ENCODE data around the gene SPOCK1.
"Not testable (repeated sequence)": the region's sequence is repeated elsewhere in the genome, so short reads cannot be mapped to it uniquely, and the experiment has no call there.

The SPOCK1 gene

DNA sequence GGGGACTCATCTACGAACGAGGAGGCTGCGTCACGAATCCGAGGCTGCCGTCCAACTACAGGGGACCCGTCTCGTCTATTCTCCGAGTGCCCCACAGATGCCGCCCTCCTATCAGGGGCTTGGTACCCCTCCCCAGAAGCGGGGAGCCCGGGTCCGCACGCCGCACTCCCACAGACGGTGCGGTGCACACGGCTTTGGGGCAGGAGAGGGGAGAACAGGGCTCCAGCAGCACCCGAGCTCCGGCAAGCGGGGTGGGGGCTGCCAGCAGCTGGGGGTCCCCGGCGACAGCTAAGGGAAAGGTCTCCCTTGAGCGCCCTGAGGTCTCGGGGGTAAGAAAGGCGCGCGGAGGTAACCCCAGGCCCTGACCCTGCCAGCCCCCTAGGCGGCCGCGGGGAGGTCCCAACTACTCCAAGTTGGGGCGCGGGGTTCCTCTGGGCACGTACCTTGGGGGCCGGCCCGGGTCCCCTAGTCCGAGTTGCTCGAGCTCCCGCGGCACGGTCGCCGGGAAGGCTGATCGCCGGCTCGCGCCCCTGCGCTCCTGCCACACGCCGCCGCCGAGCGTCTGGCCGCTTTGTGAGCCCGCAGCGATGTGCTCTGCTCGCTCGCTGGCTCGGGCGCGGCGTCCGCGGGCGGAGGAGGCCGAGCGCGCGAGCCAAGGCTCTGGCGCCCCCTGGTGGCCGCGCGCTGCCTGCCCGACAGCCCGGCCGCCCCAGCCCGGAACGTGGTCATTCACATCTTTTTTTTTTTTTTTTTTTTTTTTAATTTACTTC, at the start of gene SPOCK1:
Gene SPOCK1, minus strand, starts transcription at position 591 of the 770 bp plus-strand sequence.
- DNase-seq: peak; percentile 30

DNA sequence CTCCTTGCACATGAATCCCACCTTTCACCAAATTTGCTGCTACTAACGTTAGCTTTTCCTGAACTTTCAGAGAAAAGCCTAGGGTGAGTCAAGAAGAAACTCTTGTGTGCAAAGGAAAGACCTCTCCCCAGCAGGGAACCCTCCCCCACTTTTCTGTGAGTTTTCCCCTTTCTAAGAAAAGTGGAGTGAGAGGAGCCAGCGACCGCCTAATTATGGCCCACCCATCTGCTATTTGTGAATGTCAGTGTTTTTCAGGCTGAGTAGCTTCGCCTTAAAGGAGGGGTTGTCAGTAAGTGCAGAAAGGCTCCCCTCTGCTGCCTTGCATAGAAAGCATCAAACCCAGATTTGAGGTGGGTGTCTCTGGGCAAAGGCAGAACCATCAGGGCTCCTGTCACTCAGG, 46.8 kb upstream of the SPOCK1 start:
- DNase-seq: no peak

DNA sequence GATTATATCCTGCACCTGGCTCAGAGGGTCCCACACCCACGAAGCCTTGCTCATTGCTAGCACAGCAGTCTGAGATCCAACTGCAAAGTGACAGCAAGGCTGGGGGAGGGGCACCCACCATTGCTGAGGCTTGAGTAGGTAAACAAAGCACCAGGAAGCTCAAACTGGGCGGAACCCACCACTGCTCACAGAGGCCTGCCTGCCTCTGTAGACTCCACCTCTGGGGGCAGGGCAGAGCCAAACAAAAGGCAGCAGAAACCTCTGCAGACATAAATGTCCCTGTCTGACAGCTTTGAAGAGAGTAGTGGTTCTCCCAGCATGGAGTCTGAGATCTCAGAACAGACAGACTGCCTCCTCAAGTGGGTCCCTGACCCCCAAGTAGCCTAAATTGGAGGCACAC, 36.3 kb upstream of the SPOCK1 start:
- not testable (repeated sequence) for DNase-seq

DNA sequence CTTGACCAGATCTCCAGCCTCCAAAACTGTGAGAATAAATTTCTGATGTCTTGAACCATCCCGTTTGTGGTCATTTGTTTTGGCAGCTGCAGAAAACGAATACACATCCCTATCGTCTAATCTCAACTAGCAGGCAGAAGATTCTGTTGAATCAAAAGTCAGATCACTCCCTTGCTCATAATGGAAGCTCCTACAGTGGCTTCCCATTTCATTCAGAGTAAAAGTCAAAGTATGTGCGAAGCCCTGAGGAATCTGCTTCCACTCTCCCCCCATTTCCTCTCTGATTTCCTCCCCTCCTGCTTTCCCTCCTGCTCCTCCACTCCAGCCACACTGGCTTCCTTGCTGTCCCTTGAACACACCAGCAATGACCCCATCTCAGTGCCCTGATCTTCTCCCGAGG, 34.8 kb upstream of the SPOCK1 start:
- no peak for DNase-seq

DNA sequence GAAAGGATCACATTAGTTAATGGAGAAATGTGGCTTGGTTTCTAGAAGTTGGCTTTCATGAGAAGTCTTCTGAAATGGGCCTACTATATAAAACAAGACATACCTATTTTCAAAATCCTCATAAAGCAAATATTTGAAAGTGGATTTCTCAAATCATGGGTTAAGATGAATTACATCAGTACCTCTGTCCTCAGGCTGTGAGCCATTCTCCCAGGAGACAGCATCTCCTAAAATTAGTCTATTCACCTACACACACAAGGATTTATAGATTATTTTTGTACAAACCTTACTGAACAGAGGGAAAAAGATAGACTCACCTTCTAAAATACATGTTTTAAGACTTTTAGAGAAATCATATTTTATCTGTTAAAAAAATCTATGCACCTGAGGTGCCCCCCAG, 32.1 kb upstream of the SPOCK1 start:
- no peak for DNase-seq

DNA sequence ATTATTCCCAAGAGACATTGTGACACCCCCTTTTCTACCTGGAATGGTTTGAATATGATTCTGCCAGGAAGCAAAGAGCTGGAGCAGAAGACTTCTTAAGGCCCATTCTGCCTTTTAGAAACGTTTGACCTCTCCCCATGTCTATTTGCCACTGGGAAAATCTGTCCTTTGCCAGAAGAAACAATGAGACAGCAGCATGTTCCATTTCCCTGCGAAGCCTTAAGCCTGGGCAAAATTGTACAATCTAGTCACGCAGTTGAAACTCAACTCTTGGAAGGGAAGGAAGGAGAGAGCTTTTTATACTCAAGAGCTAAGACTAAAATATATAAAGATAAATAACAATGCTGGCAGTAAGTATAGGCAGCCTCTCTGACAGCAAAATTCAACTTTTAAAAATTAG, 22.1 kb upstream of the SPOCK1 start:
- no peak for DNase-seq

DNA sequence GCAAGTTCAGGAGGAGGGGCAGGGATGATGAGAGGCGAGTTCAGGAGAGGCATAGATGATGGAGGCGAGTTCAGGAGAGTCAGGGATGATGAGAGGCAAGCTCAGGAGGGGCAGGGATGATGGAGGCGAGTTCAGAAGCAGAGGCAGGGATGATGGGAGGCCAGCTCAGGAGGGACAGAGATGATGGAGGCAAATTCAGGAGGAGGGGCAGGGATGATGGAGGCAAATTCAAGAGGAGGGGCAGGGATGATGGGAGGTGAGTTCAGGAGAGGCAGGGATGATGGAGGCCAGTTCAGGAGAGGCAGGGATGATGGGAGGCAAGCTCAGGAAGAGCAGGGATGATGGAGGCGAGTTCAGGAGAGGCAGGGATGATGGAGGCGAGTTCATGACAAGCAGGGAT, 17.8 kb upstream of the SPOCK1 start:
- no peak for DNase-seq

DNA sequence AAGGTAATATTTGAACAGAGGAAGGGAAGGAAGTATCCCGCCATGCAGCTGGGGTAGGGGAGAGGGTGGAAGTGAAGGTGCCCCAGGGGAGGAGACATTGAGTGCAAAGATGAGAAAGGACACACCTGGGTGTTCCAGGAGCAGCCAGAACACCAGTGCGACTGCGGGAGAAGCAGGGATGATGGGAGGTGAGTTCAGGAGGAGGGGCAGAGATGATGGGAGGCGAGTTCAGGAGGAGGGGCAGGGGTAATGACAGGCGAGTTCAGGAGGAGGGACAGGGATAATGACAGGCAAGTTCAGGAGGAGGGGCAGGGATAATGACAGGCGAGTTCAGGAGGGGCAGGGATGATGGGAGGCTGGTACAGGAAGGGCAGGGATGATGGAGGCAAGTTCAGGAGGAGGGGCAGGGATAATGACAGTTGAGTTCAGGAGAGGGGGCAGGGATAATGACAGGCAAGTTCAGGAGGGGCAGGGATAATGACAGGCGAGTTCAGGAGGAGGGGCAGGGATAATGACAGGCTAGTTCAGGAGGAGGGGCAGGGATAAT, 17.2 kb upstream of the SPOCK1 start:
- DNase-seq: no peak

DNA sequence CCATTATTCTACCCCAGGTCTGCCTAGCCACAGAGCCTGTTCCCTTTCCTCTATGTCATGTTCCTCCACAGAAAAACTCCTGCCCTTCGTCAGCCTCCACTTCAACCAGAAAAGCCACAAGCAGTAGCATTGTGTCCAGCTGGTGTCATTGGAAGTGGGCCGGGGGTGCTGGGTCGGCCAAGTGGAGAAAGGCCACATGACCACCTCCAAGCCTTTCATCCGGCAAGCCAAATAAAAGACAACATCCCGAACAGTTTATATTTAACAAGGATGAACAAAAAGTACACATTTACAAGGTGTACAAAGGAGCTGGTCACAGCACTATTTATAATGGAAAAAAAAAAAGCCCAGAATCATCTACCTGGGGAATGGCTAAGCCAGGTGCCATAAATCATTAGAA, 16.1 kb upstream of the SPOCK1 start:
- no peak for DNase-seq

DNA sequence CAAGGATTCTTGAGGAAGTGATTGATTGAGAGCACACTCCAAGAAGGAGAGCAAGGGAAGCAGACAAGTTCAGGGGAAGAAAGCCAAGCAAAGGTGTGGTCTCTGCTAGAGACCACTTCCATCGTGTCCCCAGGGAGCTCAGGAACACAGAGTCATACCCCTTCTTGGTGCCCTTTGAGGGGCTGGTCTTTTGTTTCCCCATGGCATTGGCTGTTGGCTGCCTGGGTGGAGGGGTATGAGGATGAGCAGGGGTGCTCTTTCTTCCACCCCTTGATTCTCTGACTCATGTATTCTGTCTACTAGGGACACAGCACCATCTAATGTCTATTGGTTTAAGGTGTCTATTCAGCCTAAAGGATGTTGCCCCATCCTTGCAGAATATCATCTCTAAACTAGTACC, 11.5 kb upstream of the SPOCK1 start:
- no peak for DNase-seq

DNA sequence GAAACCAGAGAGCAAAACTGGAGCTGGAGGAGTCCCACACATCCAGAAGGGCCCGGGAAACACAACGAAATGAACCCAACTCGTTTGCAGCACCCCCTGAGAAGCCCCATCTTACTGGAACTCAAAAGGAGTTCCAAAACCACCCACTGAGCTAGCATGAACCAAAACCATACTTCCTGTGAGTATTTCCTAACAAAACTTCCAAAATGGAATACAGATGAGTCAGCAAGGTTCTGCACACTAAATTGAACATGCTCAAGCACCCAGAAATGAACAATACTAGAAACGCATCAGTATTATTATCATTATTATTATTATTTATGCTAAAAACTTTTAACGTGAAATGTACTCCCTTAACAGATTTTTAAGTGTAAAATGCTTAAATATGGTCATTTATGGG, 8.0 kb upstream of the SPOCK1 start:
- DNase-seq: no peak

DNA sequence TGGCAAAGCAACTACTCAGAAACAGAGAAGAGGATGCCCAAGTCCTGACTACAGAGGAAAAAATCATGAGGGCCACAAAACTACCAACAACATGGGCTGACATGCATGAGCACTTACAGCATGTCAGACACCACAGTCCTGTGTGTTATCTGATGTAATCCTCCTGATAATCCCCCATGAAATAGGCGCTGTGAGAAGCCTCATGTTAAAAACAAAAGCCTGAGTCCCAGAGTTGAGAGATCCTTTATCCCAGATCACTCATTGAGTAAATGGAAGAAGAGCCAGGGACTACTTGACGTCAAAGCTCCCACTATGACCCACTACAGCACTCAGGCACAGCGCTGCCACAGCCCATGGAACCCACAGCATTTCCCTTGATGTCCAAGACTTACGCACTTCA, 7.2 kb upstream of the SPOCK1 start:
- no peak for DNase-seq

DNA sequence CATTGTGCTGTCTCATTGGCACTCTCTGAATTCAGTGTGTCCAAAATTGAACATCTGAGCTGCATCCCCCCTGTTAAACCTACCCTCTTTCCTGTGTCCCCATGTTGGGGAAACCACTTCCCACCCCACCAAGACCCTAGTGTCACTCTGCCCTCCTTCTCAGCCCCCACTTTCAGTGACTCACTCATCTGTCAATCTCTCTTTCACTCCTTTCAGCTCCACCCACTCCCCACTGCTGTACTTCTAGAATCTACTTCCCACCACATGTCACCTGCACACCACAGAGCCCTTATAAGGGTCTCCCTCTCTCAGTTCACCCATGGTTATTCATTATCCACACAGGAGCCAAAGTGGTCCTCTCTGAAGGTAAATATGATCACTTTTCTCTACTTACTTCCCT, 5.8 kb upstream of the SPOCK1 start:
- no peak for DNase-seq

DNA sequence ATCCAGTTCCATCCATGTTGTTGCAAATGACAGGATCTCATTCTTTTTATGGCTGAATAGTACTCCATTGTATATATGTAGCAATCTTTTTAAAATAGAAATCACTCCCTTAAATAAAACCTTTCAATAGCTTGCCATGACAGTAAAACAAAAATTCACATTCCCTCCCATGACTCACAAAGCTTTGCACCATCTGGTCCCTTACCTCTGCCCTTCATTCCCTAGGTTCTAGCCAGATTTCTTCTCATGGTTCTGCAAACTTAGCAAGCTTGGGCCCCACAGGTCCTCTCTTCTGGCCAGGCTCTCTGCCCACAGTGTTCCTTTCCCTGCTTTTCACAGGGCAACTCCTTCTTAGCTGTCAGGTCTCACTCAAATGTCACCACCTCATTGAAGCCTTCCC, 4.3 kb upstream of the SPOCK1 start:
- no peak for DNase-seq

DNA sequence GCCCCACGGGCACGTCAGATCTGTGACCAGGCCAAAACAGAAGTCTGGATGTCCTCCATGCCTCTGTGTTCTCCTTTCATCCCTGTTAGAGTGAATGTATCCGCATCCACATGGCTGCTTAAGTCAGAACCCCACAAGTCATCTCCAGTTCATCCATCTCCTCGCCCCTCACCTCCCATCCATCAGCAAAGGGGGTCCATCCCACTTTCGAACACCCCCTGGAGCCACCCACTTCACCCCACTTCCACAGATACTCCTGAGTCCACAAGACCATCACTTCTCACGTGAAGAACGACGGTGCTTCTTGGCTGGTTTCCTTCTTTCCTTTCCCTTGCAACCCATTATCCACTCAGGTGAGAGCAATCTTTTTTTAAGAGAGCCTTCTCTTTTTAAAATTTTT, 3.5 kb upstream of the SPOCK1 start:
- DNase-seq: no peak

DNA sequence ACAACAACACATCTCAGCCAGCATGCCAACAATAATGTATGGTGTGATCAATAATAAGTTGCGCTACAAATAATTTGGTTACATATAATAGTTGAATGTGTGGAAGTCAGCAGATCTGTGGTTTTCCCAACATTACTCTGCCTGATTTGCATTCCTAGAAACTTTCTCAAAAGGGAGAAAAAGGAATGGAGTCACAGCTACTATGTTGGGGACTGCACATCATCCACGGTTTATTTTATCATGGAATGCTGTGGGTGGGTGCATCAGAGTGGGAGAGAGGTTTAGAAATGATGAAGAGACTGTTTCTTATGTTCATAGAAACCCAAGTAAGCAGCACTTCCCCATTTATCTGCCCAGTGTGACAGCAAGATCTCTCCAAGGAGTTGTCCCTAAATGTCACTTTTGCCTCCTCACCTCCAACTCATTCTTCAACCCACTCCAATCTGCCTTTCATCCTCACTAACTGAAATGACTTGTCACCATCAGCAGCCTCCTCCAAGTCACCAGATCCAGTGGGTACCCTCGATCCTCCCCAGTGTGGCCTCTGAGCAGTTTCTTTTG, 2.8 kb upstream of the SPOCK1 start:
- DNase-seq: no peak

DNA sequence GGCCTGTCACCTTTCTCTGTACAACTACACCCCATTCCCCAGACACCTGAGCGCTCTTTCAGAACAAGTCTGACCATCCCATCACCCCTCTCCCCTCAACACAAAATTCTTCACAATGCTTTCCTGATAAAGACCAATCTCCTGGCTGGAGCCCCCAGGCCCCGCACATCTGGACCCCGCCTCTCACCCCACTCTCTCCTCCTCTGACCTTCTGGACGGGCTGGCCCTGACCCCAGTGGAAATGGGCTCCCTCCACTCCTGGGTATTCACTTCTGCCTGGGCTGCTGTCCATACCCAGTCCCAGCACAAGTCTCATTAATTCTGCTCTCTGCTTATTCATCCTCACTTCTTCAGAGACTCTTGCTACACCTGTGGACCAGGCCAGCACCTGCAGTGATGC, 2.1 kb upstream of the SPOCK1 start:
- no peak for DNase-seq

DNA sequence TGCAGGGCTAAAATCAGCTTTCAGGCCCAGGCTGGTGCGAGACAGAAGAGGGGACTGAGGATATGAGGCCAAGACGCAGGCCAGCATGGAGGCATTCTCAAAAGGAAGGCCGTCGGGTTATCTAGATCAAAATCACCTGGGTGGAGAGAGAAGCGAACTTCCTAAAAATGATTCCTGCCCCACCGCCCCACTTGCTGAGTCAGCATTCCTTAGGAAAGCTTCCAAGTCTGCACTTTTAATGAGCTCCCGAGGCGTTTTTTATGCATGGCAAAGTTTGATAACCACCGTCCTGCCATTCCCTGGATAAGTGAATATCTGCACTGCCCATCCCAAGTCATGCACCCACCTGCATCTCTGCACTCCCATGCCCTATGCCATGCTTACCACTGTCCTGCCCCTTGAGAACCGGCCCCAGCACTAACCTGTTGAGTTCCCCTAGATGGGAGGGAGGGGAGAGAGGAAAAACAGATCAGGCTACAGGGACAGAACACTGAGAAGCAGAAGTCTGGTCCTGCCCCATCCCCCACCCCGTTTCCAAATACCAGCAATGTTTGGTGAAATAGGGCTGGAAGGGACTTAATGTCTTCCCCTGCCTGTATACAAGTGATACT, 1.6 kb upstream of the SPOCK1 start:
- DNase-seq: no peak

DNA sequence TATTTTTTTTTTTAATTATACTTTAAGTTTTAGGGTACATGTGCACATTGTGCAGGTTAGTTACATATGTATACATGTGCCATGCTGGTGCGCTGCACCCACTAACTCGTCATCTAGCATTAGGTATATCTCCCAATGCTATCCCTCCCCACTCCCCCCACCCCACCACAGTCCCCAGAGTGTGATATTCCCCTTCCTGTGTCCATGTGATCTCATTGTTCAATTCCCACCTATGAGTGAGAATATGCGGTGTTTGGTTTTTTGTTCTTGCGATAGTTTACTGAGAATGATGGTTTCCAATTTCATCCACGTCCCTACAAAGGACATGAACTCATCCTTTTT, 351 bp upstream of the SPOCK1 start:
- not testable (repeated sequence) for DNase-seq

DNA sequence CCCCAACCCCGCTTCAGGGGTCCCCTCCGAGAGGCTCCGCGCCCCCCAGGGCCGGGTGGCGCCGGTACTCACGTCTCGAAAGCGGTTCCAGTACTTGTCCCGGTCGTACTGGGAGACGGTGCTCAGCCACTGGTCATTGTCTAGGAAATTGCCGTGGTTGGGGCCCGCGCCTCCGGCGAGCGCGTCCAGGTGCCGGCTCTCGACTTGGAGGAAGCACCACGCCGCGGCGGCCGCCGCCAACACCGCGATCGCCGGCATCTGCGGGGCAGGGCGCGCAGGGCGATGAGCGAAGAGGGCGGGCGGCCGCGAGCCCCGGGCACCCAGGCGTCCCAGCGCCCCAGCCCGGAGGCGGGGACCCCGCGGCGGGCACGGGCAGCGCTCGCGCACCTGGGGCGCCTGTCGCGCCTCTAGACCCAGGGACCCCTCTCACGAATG, 808 bp downstream of the SPOCK1 start:
- DNase-seq: no peak

DNA sequence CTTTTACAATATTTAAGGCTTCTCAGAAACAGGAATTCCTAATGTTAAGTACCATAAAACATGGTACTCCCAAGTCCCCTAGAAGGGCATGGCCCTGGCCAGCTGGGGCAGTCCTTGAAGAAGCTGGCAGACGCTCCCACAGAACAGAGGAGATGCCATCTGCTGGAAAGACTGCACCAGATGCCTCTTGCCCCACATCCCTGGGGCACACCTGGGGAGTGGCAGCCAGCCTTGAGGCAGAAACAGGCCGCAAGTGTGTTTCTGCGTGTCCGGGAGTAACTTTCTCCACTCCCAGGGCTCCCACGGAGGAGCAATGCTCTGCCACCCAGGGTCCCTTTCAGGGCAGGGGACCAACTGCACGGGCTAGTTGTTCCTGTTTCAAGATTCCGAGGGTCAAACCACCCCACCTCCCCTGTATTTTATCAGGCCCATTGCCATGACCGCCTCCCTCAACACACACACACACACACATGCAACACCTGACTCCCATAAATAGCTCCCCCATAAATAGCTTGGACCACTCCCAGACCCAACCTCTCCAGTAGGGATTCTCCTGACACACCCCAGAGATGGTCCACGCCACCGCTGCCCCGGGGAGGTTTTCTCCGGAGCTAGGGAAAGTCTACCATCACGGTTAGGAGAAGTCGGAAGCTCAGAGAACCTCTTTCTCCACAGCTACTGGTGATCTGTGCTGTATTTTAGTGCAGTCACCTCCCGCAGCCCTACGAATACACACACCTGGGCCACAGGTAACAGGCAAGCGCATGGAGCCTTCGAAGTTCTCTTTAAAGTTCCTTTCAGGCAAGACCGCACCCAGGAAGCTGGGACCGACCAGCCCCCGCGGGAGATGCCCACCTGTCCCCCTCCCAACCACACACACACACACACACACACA, 1.5 kb downstream of the SPOCK1 start:
- no peak for DNase-seq

DNA sequence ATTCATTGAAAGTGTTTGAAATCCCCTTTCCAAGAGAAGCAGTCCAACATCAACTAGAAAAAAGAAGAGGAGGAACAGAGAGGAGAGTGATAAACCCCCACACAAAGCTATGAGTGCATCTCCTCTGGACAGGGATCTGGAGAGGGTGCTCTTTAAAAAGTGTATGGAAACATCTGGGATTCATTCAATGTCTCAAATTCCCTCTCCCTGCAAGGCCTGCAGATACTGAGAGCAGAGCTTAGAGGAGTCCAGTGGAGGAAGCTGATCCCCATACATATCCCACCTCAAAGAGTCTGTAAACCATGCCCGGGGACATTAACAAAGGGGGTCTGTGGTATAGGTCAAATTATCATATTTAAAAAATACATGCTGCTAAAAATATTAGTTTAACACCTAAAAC, 2.2 kb downstream of the SPOCK1 start:
- no peak for DNase-seq

DNA sequence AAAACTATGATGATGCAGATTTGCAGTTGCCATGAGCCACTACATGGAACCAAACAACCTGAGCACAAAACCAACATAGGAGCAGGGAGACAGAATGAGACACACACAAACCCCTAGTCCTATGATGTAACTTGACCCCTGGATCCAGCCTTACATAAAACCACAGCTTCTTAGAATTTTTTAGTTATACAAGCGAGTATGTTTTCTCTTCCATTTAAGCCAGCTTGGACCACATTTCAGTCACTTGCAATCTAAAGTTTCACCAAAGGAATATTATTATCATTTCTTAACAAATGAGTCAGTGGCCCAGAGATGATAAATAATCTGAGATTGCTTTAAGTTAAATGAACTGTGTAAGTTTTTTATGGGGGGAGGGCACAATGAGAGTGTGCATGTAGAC, 6.8 kb downstream of the SPOCK1 start:
- DNase-seq: no peak
